DMS53 (cell line): ENCODE results near the gene SPI1.

Experiments
- DNase-seq: peaks from one replicate; lab custom pipeline; 2025; lab: John Stamatoyannopoulos, UW

SPI1 gene

GRCh38 chr11:47378010-47378835 lies at the start of gene SPI1:
Gene SPI1 (minus strand): TSS chr11:47378547. CDS start chr11:47378353, 194 bp downstream.
- DNase-seq: no peak

GRCh38 chr11:47426062-47426956 lies 48.0 kb upstream of the SPI1 start, which contains the start of gene PSMC3:
Gene PSMC3 (minus strand): TSS chr11:47426439. CDS start chr11:47426279, 160 bp downstream.
- peak; percentile 98 for DNase-seq

DNA sequence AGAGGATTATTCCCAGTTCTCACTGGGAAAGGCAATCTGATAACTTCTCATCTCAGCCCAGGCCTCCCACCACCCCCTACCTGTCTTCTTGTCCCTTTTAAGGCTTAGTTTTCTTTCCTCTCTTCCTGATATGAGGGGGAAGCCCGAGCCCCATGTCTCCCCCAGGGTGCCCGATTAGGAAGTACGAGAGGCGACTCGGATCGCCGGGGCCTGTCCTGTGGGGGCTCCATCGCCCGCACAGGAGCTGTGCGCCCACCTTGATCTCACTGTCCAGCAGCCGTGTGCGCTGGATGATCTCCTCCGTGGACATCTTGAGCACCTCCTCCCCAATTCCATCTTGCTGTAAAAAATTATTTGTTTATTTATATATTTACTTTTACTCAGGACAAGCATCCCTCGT lies 47.3 kb upstream of the SPI1 start:
- no peak for DNase-seq

GRCh38 chr11:47418454-47419259 lies 40.3 kb upstream of the SPI1 start:
- no peak for DNase-seq

- DNase-seq: no peak
Measured at GRCh38 chr11:47417712-47418111, 39.4 kb upstream of the SPI1 start.

GRCh38 chr11:47415949-47416472 lies 37.7 kb upstream of the SPI1 start:
- DNase-seq: peak; percentile 88

GRCh38 chr11:47415091-47415854 lies 36.9 kb upstream of the SPI1 start:
- no peak for DNase-seq

- DNase-seq: no peak
Measured at GRCh38 chr11:47414685-47415070, 36.3 kb upstream of the SPI1 start.

DNA sequence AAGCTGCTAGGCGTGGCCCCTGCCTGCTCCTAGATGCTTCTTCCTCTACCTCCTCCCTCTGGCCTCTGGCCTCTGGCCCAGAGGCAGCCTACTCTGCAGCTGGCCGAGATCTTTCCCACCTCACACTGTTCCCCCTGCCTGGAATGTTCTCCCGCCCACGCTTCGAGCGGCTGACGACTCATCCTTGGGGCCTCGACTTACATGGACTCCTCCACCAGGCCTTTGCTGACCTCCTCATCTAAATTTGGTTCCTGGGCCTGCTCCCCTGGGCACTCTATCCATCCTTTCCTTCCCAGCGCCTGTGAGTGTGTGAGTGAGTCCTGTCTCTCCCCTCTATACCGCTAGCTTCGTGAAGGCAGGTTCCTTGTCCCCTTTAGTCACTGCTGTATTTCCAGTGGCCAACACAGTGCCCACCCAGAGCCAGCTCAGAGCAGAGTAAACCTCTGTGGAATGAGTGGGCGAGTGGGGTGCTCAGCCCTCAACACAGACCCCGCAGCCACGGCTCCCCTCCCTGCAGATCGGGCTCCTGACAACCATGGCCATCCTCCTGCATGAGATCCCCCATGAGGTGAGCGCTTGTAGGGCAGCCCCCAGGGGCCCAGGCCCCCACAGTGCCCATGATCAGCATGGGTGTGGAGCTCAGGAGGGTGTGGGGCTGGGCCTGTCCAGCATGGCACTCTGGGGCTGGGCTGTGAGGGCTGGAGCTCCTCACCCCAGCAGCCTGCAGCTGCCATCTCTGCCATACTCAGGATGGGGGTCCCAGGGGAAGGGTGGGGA lies 35.7 kb upstream of the SPI1 start:
- DNase-seq: no peak

DNA sequence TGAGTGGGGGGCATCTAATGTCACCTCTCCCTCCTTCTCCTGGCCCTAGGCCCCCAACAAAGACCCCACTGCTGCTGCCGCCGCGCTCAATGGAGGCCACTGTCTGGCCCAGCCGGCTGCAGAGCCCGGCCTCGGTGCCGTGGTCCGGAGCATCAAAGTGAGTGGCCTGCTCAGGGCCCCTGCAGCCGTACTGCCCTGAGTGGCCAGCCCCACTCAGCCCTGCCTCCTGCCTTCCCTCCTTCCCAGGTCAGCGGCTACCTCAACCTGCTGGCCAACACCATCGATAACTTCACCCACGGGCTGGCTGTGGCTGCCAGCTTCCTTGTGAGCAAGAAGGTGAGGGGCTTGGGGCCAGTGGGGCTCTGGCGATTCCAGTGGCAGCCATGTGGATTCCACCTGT lies 35.0 kb upstream of the SPI1 start:
- no peak for DNase-seq

GRCh38 chr11:47411884-47412746 lies 33.8 kb upstream of the SPI1 start:
- peak; percentile 64 for DNase-seq

DNA sequence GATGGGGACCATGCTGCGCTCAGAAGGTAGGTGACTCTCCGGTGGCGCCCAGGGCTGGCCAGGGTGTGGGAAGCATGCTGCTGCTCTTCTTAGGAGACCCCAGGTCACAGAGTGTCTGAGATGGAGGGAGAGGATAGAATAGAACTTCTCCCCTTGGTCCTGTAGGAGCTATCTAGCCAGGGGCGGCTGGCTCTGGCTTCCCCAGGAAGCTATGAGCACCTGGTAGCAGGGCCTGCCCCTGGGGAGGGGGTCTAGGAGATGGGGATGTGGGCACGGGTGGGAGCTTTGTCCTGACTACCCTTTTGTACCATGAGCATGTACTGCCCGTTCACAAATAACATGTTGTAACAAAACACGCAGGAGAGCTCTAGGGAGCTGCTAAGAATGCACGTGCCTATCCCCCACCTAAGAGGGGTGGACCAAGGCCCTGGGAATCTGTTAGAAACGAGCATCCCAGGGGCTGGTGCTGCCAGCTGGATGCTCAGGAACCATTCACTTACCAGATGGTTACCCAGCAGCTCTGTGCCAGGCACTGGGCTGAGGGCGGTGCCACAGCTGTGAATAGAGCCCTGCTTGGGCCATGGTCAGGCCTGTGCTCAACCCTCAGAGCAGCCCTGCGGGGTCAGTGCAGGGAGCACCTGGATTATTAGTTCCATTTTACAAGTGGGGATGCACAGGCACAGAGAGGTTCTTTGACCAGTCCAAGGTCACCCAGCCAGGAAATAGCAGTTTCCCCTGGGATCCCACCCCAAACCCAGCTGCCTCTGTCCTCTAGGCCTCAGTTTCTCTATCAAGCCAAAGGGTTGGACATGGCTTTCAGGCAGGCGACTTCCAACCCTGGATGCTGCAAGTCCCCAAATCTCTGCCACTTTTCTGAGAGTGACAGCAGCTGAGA lies 32.3 kb upstream of the SPI1 start:
- no peak for DNase-seq

DNA sequence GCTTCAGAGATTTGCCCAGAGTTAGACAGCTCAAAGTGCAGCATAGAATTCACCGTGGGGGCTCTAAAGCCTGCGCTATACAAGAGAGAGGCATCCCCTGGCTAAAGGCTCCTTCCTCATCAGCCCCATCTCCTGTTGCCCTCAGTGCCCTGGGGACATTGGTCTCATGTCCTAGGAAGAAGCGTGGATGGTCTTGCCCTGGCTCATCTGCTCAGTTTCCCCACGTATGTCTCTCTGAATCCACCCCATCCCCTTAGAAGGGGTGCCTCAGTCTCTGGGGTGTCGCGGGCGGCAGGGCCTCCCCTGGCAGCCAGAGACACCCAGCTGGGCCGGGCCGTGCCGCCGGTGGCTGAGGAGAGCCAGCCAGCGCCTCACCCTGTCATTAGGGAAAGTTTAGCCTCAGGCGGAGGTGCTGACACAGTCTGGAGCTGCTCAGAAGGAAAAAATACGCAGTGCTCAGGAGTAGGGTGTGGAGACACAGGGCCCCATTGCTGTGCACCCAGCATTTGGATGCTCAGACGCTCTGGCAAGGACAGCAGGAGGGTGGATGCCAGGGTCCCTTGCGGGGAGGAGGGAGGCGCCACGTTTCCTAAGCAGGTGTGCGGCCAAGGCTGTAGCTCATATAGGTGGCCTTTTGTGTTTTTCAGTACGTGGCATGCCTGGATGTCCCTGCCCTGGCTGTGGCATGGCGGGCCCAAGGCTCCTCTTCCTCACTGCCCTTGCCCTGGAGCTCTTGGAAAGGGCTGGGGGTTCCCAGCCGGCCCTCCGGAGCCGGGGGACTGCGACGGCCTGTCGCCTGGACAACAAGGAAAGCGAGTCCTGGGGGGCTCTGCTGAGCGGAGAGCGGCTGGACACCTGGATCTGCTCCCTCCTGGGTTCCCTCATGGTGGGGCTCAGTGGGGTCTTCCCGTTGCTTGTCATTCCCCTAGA lies 31.4 kb upstream of the SPI1 start:
- no peak for DNase-seq

GRCh38 chr11:47408598-47409439 lies 30.5 kb upstream of the SPI1 start:
- DNase-seq: peak; percentile 54

DNA sequence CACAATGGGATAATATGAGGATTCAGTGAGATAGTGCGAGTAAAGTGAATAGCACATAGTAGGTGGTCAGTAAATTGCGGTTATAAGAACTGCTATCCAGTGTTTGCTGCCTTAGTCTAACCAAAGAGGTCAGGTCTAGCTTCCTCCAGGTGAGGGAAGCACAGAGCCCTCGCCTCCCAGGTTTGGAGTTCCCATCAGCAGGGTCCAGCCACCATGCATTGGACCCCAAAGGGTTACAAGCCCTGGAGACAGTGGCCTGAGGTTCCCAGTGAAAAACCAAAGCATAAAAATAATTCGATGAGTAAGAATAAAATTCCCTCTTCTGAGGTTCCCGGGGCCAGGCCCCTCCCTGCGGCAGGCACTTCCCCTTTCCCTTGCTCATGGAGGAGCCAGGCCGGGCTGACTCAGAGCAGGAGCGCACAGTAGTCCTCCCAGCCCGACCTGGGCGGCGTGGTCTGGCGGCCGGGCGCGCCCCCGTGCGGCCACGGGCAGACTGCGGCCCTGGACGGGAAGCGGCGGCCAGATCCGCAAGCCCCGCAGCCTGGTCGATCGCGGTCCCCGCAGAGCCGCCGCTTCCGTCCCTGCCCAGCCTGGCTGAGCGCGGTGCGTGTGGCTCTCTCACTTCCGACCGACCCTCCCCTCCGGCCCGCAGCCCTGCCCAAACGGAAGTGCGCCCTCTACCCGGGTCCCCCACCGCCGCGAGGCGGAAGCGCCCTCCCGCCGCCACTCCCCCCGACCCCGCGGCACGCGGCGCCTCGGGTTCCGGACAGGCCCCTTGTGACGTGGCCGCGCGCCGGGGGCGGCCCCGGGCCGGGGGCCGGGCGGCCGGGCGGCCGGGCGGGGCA lies 29.6 kb upstream of the SPI1 start, which contains the start of gene SLC39A13:
TSS of gene SLC39A13 (plus strand) at position 845 of the 845 bp plus-strand sequence. CDS start 1,505 bp downstream, outside the sequence.
- peak; percentile 98 for DNase-seq
